Measurements from ENCODE around the gene KBTBD8.

Gene KBTBD8

GRCh38 chr3:66998113-66998903 lies at the start of gene KBTBD8:
TSS of gene KBTBD8 (plus strand) at chr3:66998307. CDS start at chr3:66998356, 49 bp downstream.
- peak; percentile 78 for DNase-seq

GRCh38 chr3:66948838-66949237 lies 49.3 kb upstream of the KBTBD8 start:
- no peak for DNase-seq

GRCh38 chr3:66949898-66950297 lies 48.2 kb upstream of the KBTBD8 start:
- DNase-seq: no peak

GRCh38 chr3:66952357-66952756 lies 45.8 kb upstream of the KBTBD8 start:
- DNase-seq: no peak

- DNase-seq: no peak
Observed at GRCh38 chr3:66953934-66954445, 44.1 kb upstream of the KBTBD8 start.

GRCh38 chr3:66956742-66957141 lies 41.4 kb upstream of the KBTBD8 start:
- no peak for DNase-seq

GRCh38 chr3:66957367-66957766 lies 40.7 kb upstream of the KBTBD8 start:
- DNase-seq: no peak

- DNase-seq: no peak
Observed at GRCh38 chr3:66958067-66958466, 40.0 kb upstream of the KBTBD8 start.

GRCh38 chr3:66962664-66963063 lies 35.4 kb upstream of the KBTBD8 start:
- no peak for DNase-seq

- no peak for DNase-seq
Observed at GRCh38 chr3:66971245-66971644, 26.9 kb upstream of the KBTBD8 start.

GRCh38 chr3:66971891-66972551 lies 26.1 kb upstream of the KBTBD8 start:
- peak; percentile 23 for DNase-seq

- DNase-seq: no peak
Observed at GRCh38 chr3:66980791-66981190, 17.3 kb upstream of the KBTBD8 start.

GRCh38 chr3:66983101-66983500 lies 15.0 kb upstream of the KBTBD8 start:
- no peak for DNase-seq

GRCh38 chr3:66985336-66985920 lies 12.7 kb upstream of the KBTBD8 start:
- DNase-seq: no peak

- no peak for DNase-seq
Observed at GRCh38 chr3:66986406-66986805, 11.7 kb upstream of the KBTBD8 start.

- DNase-seq: no peak
Observed at GRCh38 chr3:66989241-66989640, 8.9 kb upstream of the KBTBD8 start.

- no peak for DNase-seq
Observed at GRCh38 chr3:66989860-66990696, 8.0 kb upstream of the KBTBD8 start.

- DNase-seq: no peak
Observed at GRCh38 chr3:66991459-66991858, 6.6 kb upstream of the KBTBD8 start.

- DNase-seq: no peak
Observed at GRCh38 chr3:66993082-66993481, 5.0 kb upstream of the KBTBD8 start.

GRCh38 chr3:66994588-66994987 lies 3.5 kb upstream of the KBTBD8 start:
- DNase-seq: no peak

GRCh38 chr3:66996696-66997095 lies 1.4 kb upstream of the KBTBD8 start:
- no peak for DNase-seq

GRCh38 chr3:66997560-66998112 lies 471 bp upstream of the KBTBD8 start:
- no peak for DNase-seq

GRCh38 chr3:66998904-66999235 lies 763 bp downstream of the KBTBD8 start:
- no peak for DNase-seq

All from DMS79 (cell line).